BE2C (cell line): ENCODE results near the gene PINLYP.
A peak's percentile ranks its signal among the peaks of the same experiment; 100 is the strongest.
"Not testable (repeated sequence)": the region's sequence is repeated elsewhere in the genome, so short reads cannot be mapped to it uniquely, and the experiment has no call there.

Experiments
- DNase-seq: peaks from one replicate; pipeline ENCODE4 v3.0.0-alpha.2; 2020
- H3K27me3 ChIP-seq: fragments of 250-450 bp; sonication (Bioruptor Pico); 2 replicates; pipeline ENCODE4 v1.5.1; 2020; ENCODE audit warnings: mild to moderate bottlenecking
- H3K36me3 ChIP-seq: fragments of 250-450 bp; sonication (Bioruptor Pico); 2 replicates; pipeline ENCODE4 v1.5.1; 2020; ENCODE audit warnings: mild to moderate bottlenecking
- H3K4me1 ChIP-seq: fragments of 250-450 bp; sonication (Bioruptor Pico); 2 replicates; pipeline ENCODE4 v1.5.1; 2020
- H3K4me3 ChIP-seq: 2 replicates; pipeline ENCODE4 v1.5.1; 2011; ENCODE audit warnings: low read depth, low read length
- H3K9me3 ChIP-seq: fragments of 250-450 bp; sonication (Bioruptor Pico); 2 replicates; pipeline ENCODE4 v1.5.1; 2020
- TF ChIP-seq, protein P1 (sequence below): IDR thresholded peaks from 2 replicates; pipeline ENCODE4 v1.5.1; 2012; ENCODE audit warnings: mild to moderate bottlenecking, low read depth, low read length

The PINLYP gene

DNA sequence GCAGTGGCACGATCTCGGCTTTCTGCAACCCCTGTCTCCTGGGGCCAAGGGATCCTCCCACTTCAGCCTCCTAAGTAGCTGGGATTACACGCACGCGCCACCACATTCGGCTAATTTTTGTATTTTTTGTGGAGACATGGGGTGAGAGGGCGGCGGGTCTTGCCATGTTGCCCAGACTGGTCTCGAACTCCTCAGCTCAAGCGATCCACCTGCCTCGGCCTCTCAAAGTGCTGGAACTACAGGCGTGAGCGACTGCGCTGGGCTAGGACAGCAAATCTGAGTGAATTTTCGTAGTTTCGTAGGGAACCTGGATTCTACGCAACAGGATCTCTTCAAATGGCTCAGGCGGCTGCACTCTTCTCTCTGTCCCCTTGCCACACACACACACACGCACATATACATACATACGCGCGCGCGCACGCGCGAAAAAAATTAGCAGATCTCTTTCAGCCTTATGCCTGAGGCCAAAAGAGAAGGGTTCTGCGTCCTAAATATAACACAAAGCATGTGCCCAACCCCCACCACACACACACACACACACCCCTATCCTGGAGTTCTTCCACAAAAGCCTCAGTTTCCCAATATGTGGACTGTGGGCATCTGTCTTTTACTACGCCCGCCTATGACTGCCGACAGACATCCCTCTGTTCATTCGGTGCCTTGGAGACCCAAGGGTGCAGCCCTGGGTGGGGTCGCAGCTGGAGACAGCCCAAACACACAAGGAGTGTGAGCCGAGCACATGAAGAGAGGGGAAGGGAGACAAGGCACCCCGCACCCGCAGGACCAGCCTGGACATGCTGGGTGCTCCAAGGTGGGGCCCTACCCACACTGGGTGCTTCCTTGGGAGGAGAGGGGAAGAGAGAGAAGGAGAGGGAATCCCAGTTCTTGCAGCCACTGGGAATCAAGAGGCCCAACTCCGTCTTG, 616 bp downstream of the PINLYP start:
- TF ChIP-seq, protein P1, sequence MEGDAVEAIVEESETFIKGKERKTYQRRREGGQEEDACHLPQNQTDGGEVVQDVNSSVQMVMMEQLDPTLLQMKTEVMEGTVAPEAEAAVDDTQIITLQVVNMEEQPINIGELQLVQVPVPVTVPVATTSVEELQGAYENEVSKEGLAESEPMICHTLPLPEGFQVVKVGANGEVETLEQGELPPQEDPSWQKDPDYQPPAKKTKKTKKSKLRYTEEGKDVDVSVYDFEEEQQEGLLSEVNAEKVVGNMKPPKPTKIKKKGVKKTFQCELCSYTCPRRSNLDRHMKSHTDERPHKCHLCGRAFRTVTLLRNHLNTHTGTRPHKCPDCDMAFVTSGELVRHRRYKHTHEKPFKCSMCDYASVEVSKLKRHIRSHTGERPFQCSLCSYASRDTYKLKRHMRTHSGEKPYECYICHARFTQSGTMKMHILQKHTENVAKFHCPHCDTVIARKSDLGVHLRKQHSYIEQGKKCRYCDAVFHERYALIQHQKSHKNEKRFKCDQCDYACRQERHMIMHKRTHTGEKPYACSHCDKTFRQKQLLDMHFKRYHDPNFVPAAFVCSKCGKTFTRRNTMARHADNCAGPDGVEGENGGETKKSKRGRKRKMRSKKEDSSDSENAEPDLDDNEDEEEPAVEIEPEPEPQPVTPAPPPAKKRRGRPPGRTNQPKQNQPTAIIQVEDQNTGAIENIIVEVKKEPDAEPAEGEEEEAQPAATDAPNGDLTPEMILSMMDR: no peak
- Histone ChIP-seq H3K4me1 (no peaks in the 10 kb centered on the region), H3K9me3 (no peaks in the 10 kb centered on the region), H3K27me3 (no peaks in the 10 kb centered on the region), H3K36me3 (no peaks in the 10 kb centered on the region), H3K4me3 (peak overlapping the region; percentile 47)
- DNase-seq: no peak

DNA sequence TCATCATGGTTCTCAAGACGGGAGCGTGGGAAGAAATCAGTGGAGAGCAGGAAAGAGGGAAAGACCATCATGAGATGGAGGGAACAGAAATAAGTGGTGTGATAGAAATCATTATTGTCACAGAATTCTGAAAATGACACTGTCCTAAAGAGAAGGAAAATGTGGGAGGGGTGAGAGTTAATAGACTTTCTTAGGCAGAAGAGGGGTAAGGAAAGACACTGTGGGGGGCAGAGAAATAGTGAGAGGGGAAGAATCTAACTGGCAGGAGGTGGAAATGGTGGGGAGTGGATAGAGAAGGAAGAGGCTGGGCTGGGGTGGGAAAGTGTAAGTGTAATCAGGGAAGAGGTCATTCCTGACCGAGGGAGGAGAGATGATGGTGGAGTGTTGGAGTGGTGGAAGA, 3.2 kb downstream of the PINLYP start:
- no peaks in the 10 kb centered on the region for H3K9me3 ChIP-seq
- TF ChIP-seq, protein P1: no peak
- no peaks in the 10 kb centered on the region for H3K4me1 ChIP-seq
- no peak for DNase-seq
- H3K36me3 ChIP-seq: no peaks in the 10 kb centered on the region
- H3K4me3 ChIP-seq: no peak overlapping the region
- H3K27me3 ChIP-seq: no peaks in the 10 kb centered on the region

- H3K27me3 ChIP-seq: no peaks in the 10 kb centered on the region
- H3K4me3 ChIP-seq: no peak overlapping the region
Measured at GRCh38 chr19:43581467-43581866, 5.9 kb downstream of the PINLYP start.

GRCh38 chr19:43582495-43582894, 6.9 kb downstream of the PINLYP start:
- no peak overlapping the region for H3K4me3 ChIP-seq
- H3K36me3 ChIP-seq: no peaks in the 10 kb centered on the region
- no peaks in the 10 kb centered on the region for H3K9me3 ChIP-seq
- H3K4me1 ChIP-seq: peaks cover 7% of the 10 kb centered on the region
- no peak for DNase-seq
- TF ChIP-seq, protein P1: no peak
- H3K27me3 ChIP-seq: no peaks in the 10 kb centered on the region

More at GRCh38 chr19:43581467-43581866, 5.9 kb downstream of the PINLYP start:
- peaks cover 6% of the 10 kb centered on the region for H3K4me1 ChIP-seq
- DNase-seq: no peak
- no peaks in the 10 kb centered on the region for H3K9me3 ChIP-seq
- no peaks in the 10 kb centered on the region for H3K36me3 ChIP-seq
- TF ChIP-seq, protein P1: no peak

GRCh38 chr19:43584484-43584883, 8.9 kb downstream of the PINLYP start:
- Histone ChIP-seq H3K27me3 (no peaks in the 10 kb centered on the region), H3K36me3 (no peaks in the 10 kb centered on the region; the same call in 1 of the 2 replicates), H3K4me3 (no peak overlapping the region), H3K9me3 (no peaks in the 10 kb centered on the region), H3K4me1 (peaks cover 7% of the 10 kb centered on the region)
- DNase-seq: no peak
- TF ChIP-seq, protein P1: no peak

- DNase-seq: no peak
- Histone ChIP-seq H3K9me3 (no peaks in the 10 kb centered on the region), H3K36me3 (no peaks in the 10 kb centered on the region; the same call in 1 of the 2 replicates), H3K4me1 (peaks cover 7% of the 10 kb centered on the region), H3K4me3 (no peak overlapping the region), H3K27me3 (no peaks in the 10 kb centered on the region)
- TF ChIP-seq, protein P1: no peak
Measured at GRCh38 chr19:43586346-43586745, 10.7 kb downstream of the PINLYP start.

- not testable (repeated sequence) for DNase-seq, H3K36me3 ChIP-seq, H3K4me1 ChIP-seq, H3K4me3 ChIP-seq, H3K9me3 ChIP-seq, H3K27me3 ChIP-seq
Measured at GRCh38 chr19:43587029-43587428, 11.4 kb downstream of the PINLYP start.
